NCI-H526 treated with DMSO at 0.1 percent for 48 hours (cell line): ENCODE data around the gene KDM4B.

Source experiments
- DNase-seq: peaks from one replicate; lab custom pipeline; 2025; lab: John Stamatoyannopoulos, UW

The KDM4B gene

GRCh38 chr19:5035793-5036697 is 67.1 kb downstream of the KDM4B start:
- DNase-seq = no peak

DNA sequence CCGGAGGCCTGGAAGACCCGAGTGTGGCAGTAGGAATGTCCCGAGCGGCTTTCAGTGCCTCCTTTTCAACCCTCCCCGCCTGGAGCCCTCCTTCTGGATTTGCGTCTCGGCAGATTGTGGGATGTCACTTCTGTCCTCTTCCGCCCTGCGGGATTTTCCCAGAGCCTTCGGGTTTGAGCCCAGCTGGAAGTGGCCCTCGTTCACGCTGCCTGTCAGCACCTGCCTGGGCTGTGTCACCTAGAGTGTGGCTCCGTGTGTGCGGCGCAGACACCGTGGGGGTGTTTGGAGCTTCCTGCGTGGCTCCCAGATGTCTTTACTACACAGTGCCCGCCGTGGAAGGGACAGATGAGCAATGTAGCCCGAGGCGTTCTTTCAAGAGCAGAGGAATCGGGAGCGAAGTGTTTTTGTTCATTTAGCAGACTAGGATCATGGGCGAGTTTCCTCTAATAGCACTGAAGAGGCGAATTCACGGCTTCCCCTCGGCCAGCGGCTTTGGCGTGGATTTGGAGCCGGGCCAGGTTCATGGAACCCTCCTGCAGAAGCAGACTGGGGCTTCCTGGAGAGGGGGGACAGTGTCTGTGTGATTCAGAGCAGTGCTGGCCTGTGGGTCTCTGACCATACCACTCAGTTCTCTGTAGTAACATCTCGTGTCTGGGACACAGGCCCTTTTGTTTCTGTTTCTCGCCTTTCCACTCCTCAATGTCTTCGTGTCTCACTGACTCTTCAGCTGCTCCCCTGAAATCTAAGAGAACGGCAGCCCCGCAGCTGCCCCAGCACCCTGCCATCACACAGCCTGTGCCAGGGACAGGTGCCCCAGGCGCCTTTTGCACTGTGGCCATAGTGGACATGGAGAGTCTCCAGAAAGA is 68.0 kb downstream of the KDM4B start:
- no peak for DNase-seq

DNA sequence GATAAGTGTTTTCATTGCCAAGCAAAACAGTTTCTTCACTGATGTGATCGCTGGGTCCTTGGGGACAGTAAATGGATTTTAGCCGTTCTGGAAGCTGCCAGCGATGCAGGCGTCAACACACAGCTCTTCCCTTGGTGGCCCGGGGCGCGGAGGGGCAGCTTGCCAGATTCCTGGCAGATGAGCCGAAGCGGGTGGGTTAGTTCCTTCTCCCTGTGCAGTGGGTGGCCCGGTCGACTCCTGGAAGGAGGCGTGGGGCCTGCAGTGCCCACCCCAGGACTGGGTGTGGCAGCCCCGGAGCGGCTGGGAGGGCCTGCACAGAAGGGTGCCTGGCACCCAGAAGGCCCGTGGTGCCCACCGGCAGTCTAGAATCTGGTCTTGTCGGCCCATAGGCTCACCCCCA is 69.0 kb downstream of the KDM4B start:
- no peak for DNase-seq

DNA sequence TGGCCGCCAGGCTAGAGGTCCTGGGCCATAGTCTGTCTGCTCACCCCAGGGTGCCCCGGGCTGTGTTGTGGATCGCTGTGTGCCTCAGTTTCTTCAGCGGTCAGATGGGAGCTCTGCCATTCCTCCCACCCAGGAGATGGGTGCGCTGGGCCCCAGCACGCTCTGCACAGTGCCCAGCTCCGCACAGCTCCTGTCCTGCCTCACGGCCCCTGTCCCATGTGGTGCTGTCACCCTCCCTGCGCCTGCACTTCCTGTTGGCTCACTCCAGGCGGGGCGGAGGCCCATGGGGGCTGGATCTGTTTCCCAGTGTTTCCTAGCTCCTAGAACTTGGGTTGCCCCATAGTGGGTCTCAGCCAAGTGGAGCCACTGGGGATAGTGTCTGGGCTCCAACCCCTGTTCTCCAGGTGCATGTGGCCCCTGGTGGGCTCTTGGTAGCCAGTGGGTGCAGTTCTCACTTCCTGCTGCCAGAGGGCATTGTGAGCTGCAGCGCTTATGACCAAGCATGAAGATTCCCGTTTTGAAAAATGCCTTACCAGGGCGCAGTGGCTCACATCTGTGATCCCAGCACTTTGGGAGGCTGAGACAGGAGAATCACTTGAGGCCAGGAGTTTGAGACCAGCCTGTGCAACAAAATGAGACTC is 69.8 kb downstream of the KDM4B start:
- DNase-seq = no peak

DNA sequence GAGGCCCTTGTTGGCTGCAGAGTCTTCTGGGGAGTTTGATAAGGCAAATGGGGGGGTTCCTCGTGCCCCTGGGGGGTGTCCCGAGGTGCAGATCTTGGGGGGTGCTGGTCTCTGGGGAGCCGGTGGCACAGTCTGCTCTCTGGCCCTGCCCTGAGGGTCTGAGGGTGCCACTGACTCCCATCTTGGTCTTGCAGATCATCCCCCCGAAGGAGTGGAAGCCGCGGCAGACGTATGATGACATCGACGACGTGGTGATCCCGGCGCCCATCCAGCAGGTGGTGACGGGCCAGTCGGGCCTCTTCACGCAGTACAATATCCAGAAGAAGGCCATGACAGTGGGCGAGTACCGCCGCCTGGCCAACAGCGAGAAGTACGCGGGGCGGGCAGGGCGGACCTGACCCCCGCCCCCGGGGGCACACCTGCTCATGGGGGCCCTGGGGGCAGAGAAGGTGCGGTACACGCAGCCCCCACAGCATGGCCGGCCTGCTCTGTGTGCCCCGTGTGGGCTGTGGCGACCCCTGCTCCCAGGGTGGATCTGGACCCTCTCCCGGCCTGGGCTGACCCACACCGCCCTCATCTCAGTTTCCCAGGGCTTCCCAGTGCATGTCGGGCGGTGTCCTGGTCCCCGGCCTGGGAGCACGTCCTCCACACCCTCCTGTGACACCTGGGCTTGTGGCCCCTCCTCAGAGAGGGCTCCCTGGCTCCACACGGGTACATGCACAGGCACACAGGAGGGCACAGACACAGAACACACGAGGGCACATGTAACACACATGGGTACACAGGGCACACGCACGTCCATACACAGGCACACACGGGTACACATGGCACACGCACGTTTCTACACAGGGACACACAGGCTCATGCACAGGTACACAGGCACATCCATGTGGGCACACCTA is 71.0 kb downstream of the KDM4B start:
- no peak for DNase-seq

GRCh38 chr19:5040544-5041167 is 71.7 kb downstream of the KDM4B start:
- no peak for DNase-seq

DNA sequence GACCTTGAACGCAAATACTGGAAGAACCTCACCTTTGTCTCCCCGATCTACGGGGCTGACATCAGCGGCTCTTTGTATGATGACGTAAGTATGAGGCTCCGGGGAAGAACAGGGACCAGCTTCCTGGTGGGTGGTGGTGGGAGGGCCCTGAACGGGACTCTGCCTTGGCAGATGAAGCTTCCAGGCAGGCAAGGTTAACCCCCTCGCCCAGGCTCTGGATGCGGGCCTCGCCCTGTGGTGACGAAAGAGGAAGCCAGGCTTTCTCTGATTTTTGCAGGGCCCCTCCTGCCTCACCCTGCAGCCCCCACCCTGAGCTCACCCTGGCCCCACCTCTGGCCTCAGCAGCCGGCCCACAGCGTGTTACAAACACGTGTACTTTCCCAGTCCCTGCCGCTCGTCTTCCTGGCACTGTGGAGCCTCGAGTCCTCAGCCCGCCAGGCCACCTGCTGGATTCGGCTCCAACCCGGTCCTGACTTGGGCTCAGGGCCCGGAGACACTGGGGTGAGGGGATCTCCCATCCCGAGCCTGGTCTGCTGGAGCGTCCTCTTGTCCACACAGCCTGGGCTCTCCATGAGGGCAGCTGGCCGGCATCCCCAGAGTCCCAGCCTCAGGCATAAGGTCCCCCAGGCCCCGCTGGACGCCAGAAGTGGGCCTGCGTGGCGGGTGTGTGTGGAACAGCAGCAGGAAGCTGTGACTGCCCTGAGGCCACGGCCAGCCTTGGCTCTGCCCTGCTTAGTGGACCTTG is 72.4 kb downstream of the KDM4B start:
- no peak for DNase-seq

- no peak for DNase-seq
Measured at GRCh38 chr19:5041913-5042187, 72.9 kb downstream of the KDM4B start.

- DNase-seq = no peak
Measured at GRCh38 chr19:5042556-5042955, 73.6 kb downstream of the KDM4B start.

DNA sequence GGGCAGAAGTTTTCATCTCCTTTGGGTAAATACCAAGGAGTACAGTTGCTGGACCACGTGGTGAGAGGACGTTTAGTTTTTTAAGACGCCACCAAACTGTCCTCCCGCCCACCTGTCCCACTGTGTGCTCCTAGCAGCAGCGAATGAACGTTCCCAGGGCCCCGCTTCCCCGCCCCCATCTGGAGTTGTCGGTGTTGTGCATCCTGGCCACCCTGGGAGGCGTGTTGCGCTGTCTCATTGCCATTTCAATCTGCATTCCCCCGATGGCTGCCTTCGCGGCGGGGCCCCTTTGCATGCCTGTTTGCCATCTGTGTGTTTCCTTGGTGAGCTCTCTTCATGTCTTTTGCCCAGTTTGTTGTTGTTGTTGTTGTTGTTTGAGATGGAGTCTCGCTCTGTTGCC is 76.1 kb downstream of the KDM4B start:
- DNase-seq = no peak

DNA sequence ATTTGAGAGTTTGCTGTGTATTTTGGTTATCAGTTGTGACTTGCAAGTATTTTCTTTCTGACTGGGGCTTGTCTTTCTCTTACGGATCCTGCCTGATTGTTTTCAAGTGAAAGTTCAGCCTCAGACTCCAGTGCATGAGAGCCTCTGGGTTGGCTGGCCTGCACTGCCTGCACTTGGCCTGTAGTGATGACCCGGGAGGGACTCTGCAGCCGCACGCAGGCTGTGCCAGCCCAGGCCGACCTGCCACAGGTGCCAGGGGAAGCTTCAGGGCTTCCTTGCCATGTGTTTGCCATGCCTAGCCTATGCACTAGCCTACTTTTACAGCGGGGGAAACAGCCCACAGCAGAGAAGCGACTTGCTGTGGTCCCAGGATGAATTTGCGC is 77.0 kb downstream of the KDM4B start:
- DNase-seq = no peak

GRCh38 chr19:5046339-5047039 is 77.6 kb downstream of the KDM4B start:
- no peak for DNase-seq

GRCh38 chr19:5047251-5047935 is 78.5 kb downstream of the KDM4B start:
- DNase-seq = no peak

- no peak for DNase-seq
Measured at GRCh38 chr19:5048091-5048726, 79.3 kb downstream of the KDM4B start.

GRCh38 chr19:5048727-5049553 is 80.0 kb downstream of the KDM4B start:
- no peak for DNase-seq

DNA sequence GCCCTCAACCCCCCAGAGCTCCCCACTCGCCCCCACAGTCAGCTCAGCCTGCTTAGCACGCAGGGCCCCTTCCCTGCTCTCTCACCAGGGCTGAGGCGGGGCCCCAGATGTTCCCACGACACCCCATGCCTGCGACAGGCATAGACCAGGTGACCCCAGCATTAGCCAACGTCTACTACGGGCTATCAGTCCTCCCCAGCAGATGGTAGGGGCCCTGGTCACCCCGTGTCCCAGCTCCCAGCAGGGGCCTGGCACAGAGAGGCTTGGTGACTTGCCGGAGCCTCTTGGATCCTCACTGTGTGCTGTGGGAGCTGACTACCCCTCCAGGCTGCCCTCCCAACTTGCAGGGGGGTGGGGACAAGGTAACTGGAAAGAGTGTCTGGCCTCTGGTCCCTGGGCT is 80.6 kb downstream of the KDM4B start:
- DNase-seq = no peak

GRCh38 chr19:5050067-5050656 is 81.2 kb downstream of the KDM4B start:
- DNase-seq = no peak

- DNase-seq = no peak
Measured at GRCh38 chr19:5050905-5051304, 82.0 kb downstream of the KDM4B start.
